PFSK-1 (cell line): Measurements from ENCODE around the gene CYB561D2.

Experiments
- FOXP2 ChIP-seq: optimal IDR thresholded peaks from 2 replicates; pipeline ENCODE3; 2011; ENCODE audit warnings: borderline replicate concordance, control low read depth, inconsistent platforms; ENCODE audit not compliant: insufficient read depth; ENCODE audit errors: extremely low read length, extremely low read depth
- POLR2AphosphoS5 ChIP-seq: IDR thresholded peaks from 2 replicates; pipeline ENCODE4 v1.6.1; 2012; ENCODE audit warnings: low read depth, mild to moderate bottlenecking, control low read depth, low read length, moderate library complexity
- TAF1 ChIP-seq: IDR thresholded peaks from 2 replicates; pipeline ENCODE4 v1.6.1; 2012; ENCODE audit warnings: low read length, control low read depth, borderline replicate concordance; ENCODE audit not compliant: insufficient read depth
- TF ChIP-seq, protein P1 (sequence below), 2 experiments: IDR thresholded peaks; 2 replicates each; pipeline versions ENCODE4 v1.6.1 to v1.8.0; 2011 to 2012; ENCODE audit warnings: low read depth in 2 of 2, low read length in 2 of 2, control low read depth in 1 of 2, inconsistent platforms in 1 of 2, mild to moderate bottlenecking in 1 of 2, moderate library complexity in 1 of 2; ENCODE audit not compliant: insufficient read depth in 1 of 2

DNA sequence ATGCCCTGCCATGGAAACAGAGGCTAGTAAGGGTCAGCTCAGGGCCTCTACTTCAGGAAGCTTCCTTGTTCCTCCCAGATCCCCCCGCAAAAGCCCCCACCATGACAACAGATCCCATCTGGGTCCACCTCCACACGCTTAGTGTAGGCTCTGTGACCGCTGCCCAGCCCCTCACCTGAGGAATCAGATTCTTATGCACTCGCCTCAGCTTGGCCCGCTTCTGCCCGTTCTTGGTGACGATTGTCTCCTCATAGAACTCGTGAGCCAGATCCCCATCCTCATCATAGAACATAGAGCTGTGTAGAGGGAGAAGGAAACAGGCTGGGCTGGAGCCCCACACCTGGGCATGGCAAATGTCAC lies 24.5 kb upstream of the CYB561D2 start:
- TF ChIP-seq, protein P1, sequence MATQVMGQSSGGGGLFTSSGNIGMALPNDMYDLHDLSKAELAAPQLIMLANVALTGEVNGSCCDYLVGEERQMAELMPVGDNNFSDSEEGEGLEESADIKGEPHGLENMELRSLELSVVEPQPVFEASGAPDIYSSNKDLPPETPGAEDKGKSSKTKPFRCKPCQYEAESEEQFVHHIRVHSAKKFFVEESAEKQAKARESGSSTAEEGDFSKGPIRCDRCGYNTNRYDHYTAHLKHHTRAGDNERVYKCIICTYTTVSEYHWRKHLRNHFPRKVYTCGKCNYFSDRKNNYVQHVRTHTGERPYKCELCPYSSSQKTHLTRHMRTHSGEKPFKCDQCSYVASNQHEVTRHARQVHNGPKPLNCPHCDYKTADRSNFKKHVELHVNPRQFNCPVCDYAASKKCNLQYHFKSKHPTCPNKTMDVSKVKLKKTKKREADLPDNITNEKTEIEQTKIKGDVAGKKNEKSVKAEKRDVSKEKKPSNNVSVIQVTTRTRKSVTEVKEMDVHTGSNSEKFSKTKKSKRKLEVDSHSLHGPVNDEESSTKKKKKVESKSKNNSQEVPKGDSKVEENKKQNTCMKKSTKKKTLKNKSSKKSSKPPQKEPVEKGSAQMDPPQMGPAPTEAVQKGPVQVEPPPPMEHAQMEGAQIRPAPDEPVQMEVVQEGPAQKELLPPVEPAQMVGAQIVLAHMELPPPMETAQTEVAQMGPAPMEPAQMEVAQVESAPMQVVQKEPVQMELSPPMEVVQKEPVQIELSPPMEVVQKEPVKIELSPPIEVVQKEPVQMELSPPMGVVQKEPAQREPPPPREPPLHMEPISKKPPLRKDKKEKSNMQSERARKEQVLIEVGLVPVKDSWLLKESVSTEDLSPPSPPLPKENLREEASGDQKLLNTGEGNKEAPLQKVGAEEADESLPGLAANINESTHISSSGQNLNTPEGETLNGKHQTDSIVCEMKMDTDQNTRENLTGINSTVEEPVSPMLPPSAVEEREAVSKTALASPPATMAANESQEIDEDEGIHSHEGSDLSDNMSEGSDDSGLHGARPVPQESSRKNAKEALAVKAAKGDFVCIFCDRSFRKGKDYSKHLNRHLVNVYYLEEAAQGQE (IDR thresholded peaks at IDR 0.05; ENCODE audit: insufficient read depth in 1 of 2, low read depth in 2 of 2, low read length in 2 of 2) = no peak
- no peak for TF ChIP-seq TAF1
- no peak for TF ChIP-seq POLR2AphosphoS5
- TF ChIP-seq FOXP2 = no peak
